Ishikawa (cell line): ENCODE results near the gene GMEB2.

ENCODE experiments used
- EP300 ChIP-seq: IDR thresholded peaks from 2 replicates; pipeline ENCODE4 v1.6.1; 2012; ENCODE audit warnings: borderline replicate concordance
- FOXM1 ChIP-seq: IDR thresholded peaks from 2 replicates; pipeline ENCODE4 v1.6.1; 2012; ENCODE audit warnings: low read depth, borderline replicate concordance
- MAX ChIP-seq: IDR thresholded peaks from 2 replicates; pipeline ENCODE4 v1.6.1; 2012
- RAD21 ChIP-seq: IDR thresholded peaks from 2 replicates; pipeline ENCODE4 v1.6.1; 2012; ENCODE audit warnings: low read depth
- REST ChIP-seq: IDR thresholded peaks from 2 replicates; pipeline ENCODE4 v1.6.1; 2012; ENCODE audit warnings: low read depth, mild to moderate bottlenecking
- TCF12 ChIP-seq: IDR thresholded peaks from 2 replicates; pipeline ENCODE4 v1.6.1; 2012; ENCODE audit warnings: low read depth
- TEAD4 ChIP-seq: IDR thresholded peaks from 2 replicates; pipeline ENCODE4 v1.6.1; 2012
- USF1 ChIP-seq: IDR thresholded peaks from 2 replicates; pipeline ENCODE4 v1.6.1; 2012
- YY1 ChIP-seq: IDR thresholded peaks from 2 replicates; pipeline ENCODE4 v1.6.1; 2012; ENCODE audit warnings: low read depth

- TF ChIP-seq REST = no peak
- TF ChIP-seq RAD21 = no peak
- no peak for TF ChIP-seq EP300
- TF ChIP-seq YY1 = no peak
- no peak for TF ChIP-seq USF1
- no peak for TF ChIP-seq TEAD4
- no peak for TF ChIP-seq FOXM1
- no peak for TF ChIP-seq TCF12
- no peak for TF ChIP-seq MAX
These were observed 51.8 kb downstream of the GMEB2 start for GRCh38 chr20:63574829-63575743.
